ENCODE results near the gene SPATA17. TPM values are rescaled to one million over a fixed set of nuclear protein-coding genes. Genes with fewer than 3 reads are reported as not detected.

SPATA17 gene
- total and polyA plus RNA-seq, 2 experiments from 2014 or later = 1.2 to 3.5 TPM

- Mint-ChIP-seq H3K27me3 (ENCODE audit: insufficient read depth, low read depth, poor library complexity) (no peaks in the 10 kb centered on the region), H3K9me3 (no peaks in the 10 kb centered on the region), H3K27ac (no peak overlapping the region), H3K36me3 (ENCODE audit: low read depth) (no peaks in the 10 kb centered on the region), H3K4me3 (no peak overlapping the region), H3K4me1 (no peaks in the 10 kb centered on the region)
- no peaks in the 10 kb centered on the region for H3K4me1 ChIP-seq (ENCODE audit: insufficient read depth)
- ATAC-seq = no peak
- H3K4me3 ChIP-seq = no peak overlapping the region
- H3K27me3 ChIP-seq (ENCODE audit: insufficient read depth) = no peaks in the 10 kb centered on the region
- H3F3A ChIP-seq (replicated peaks; ENCODE audit: low read depth) = no peaks in the 10 kb centered on the region
- no peaks in the 10 kb centered on the region for H4K20me1 ChIP-seq (replicated peaks; ENCODE audit: insufficient read depth)
- no peak overlapping the region for H2AFZ ChIP-seq
- H3K79me2 ChIP-seq (replicated peaks; ENCODE audit: insufficient read depth) = no peaks in the 10 kb centered on the region
- DNase-seq (ENCODE audit: low spot score) = no peak
- H3K4me2 ChIP-seq = no peak overlapping the region
- H3K27ac ChIP-seq (ENCODE audit: low read depth) = no peak overlapping the region
- H3K36me3 ChIP-seq (ENCODE audit: insufficient read depth) = 0 out of 2 replicates have a peak, but pooled peaks cover 2% of the 10 kb centered on the region
- TF ChIP-seq ZNF331 (CRISPR knock-in tag; IDR thresholded peaks at IDR 0.05; ENCODE audit: low read depth) (no peak), CTCF (conservative IDR thresholded peaks at IDR 0.05; ENCODE audit: low read depth in 2 of 2) (peak in 1 of 2 experiments; percentile 26; a peak in 2 of 4 replicates), ZNF114 (CRISPR knock-in tag; IDR thresholded peaks at IDR 0.05) (no peak)
- no peaks in the 10 kb centered on the region for H3K9me2 ChIP-seq (ENCODE audit: insufficient read depth)
Observed at GRCh38 chr1:217718873-217719272, 87.7 kb downstream of the SPATA17 start.

- no peaks in the 10 kb centered on the region for H3K36me3 ChIP-seq (ENCODE audit: insufficient read depth)
Observed at GRCh38 chr1:217721692-217722091, 90.5 kb downstream of the SPATA17 start.

More at GRCh38 chr1:217721692-217722091, 90.5 kb downstream of the SPATA17 start:
- no peaks in the 10 kb centered on the region for H3K27me3 Mint-ChIP-seq (ENCODE audit: insufficient read depth, low read depth, poor library complexity)
- Histone ChIP-seq H2AFZ (no peak overlapping the region), H3F3A (replicated peaks; ENCODE audit: low read depth) (no peaks in the 10 kb centered on the region), H3K4me2 (no peak overlapping the region), H3K4me3 (no peak overlapping the region), H3K27ac (ENCODE audit: low read depth) (no peak overlapping the region), H3K4me1 (ENCODE audit: insufficient read depth) (no peaks in the 10 kb centered on the region), H3K9me2 (ENCODE audit: insufficient read depth) (no peaks in the 10 kb centered on the region), H3K27me3 (ENCODE audit: insufficient read depth) (no peaks in the 10 kb centered on the region), H3K79me2 (replicated peaks; ENCODE audit: insufficient read depth) (no peaks in the 10 kb centered on the region), H4K20me1 (replicated peaks; ENCODE audit: insufficient read depth) (no peaks in the 10 kb centered on the region)
- ATAC-seq (no peak), DNase-seq (ENCODE audit: low spot score) (no peak)
- H3K4me3 Mint-ChIP-seq = no peak overlapping the region
- H3K4me1 Mint-ChIP-seq = no peaks in the 10 kb centered on the region
- H3K36me3 Mint-ChIP-seq (ENCODE audit: low read depth) = no peaks in the 10 kb centered on the region
- TF ChIP-seq ZNF462 (CRISPR knock-in tag; IDR thresholded peaks at IDR 0.05) (no peak), ZNF114 (CRISPR knock-in tag; IDR thresholded peaks at IDR 0.05) (no peak), JUNB (IDR thresholded peaks at IDR 0.05; ENCODE audit: unreplicated experiment) (no peak), CTCF (conservative IDR thresholded peaks at IDR 0.05; ENCODE audit: low read depth in 2 of 2) (no peak), STAT1 (IDR thresholded peaks at IDR 0.05; ENCODE audit: unreplicated experiment) (no peak), CREB1 (CRISPR knock-in tag; IDR thresholded peaks at IDR 0.05; ENCODE audit: low read depth) (no peak)
- no peaks in the 10 kb centered on the region for H3K9me3 Mint-ChIP-seq
- no peak overlapping the region for H3K27ac Mint-ChIP-seq
